BLaER1 (cell line): ENCODE results near the gene CD36.

Source experiments
- H3K27ac ChIP-seq: shearing (Covaris generic); formaldehyde crosslinking; 2 replicates; pipeline ENCODE4 v1.8.1; 2022
- H3K27me3 ChIP-seq: shearing (Covaris generic); formaldehyde crosslinking; 2 replicates; pipeline ENCODE4 v1.8.1; 2022
- H3K36me3 ChIP-seq: shearing (Covaris generic); formaldehyde crosslinking; 2 replicates; pipeline ENCODE4 v1.8.1; 2022
- H3K4me1 ChIP-seq: shearing (Covaris generic); formaldehyde crosslinking; 2 replicates; pipeline ENCODE4 v1.8.1; 2022
- H3K4me2 ChIP-seq: shearing (Covaris generic); formaldehyde crosslinking; 2 replicates; pipeline ENCODE4 v1.8.1; 2022
- H3K4me3 ChIP-seq: shearing (Covaris generic); formaldehyde crosslinking; 2 replicates; pipeline ENCODE4 v1.8.1; 2022
- H3K9ac ChIP-seq: shearing (Covaris generic); formaldehyde crosslinking; 2 replicates; pipeline ENCODE4 v1.8.1; 2022
- H3K9me3 ChIP-seq: shearing (Covaris generic); formaldehyde crosslinking; 2 replicates; pipeline ENCODE4 v1.8.1; 2022
- H4K20me1 ChIP-seq: shearing (Covaris generic); formaldehyde crosslinking; 2 replicates; pipeline ENCODE4 v1.8.1; 2022
- Cebpa-rat ChIP-seq: shearing (Covaris generic); IDR thresholded peaks from 2 replicates; pipeline ENCODE4 v1.8.1; 2022

CD36 gene

DNA sequence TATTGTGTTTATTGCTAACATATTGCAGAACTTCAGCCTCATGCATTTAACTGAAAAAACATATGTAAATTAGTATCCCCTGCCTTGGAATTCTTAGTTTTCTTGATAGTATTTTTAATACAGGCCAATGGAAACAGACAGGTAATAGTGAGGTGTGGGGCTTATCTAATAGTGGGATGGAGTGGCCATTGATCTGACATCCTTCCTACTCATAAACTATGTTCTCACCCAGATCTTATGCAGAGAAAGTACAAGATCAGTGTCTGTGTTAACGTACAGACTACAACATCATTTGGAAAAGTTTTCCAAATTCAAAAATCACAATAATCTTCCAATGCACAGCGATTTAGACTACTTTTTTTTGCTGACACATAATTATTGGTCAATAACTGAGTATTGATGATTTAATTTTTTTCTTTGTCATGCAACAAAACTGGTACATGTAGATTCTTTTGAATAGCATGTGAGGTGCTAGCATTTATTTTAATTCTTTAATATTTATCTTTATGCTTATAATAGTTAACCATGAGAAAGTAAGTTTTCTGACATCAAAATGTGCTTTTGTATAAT lies 9.7 kb downstream of the CD36 start:
- Histone ChIP-seq H3K27ac (no peak overlapping the region), H3K36me3 (no peaks in the 10 kb centered on the region), H3K4me3 (no peak overlapping the region), H3K4me1 (no peaks in the 10 kb centered on the region), H4K20me1 (no peaks in the 10 kb centered on the region), H3K4me2 (no peak overlapping the region), H3K9me3 (no peaks in the 10 kb centered on the region), H3K9ac (no peak overlapping the region), H3K27me3 (no peaks in the 10 kb centered on the region)
- TF ChIP-seq Cebpa-rat, result no peak

GRCh38 chr7:80649011-80649410 lies 10.6 kb downstream of the CD36 start:
- H3K36me3 ChIP-seq, result no peaks in the 10 kb centered on the region
- no peak overlapping the region for H3K4me3 ChIP-seq
- no peak for TF ChIP-seq Cebpa-rat
- H3K9ac ChIP-seq, result no peak overlapping the region
- no peaks in the 10 kb centered on the region for H3K4me1 ChIP-seq
- no peak overlapping the region for H3K27ac ChIP-seq
- no peak overlapping the region for H3K4me2 ChIP-seq
- H4K20me1 ChIP-seq, result no peaks in the 10 kb centered on the region
- no peaks in the 10 kb centered on the region for H3K9me3 ChIP-seq
- H3K27me3 ChIP-seq, result no peaks in the 10 kb centered on the region

GRCh38 chr7:80650030-80650429 lies 11.6 kb downstream of the CD36 start:
- Histone ChIP-seq H3K36me3 (no peaks in the 10 kb centered on the region), H3K4me3 (no peak overlapping the region), H4K20me1 (no peaks in the 10 kb centered on the region), H3K4me2 (no peak overlapping the region), H3K4me1 (no peaks in the 10 kb centered on the region), H3K9me3 (no peaks in the 10 kb centered on the region), H3K9ac (no peak overlapping the region), H3K27me3 (no peaks in the 10 kb centered on the region), H3K27ac (no peak overlapping the region)
- TF ChIP-seq Cebpa-rat, result no peak

- H3K27ac ChIP-seq, result no peak overlapping the region
- H3K9ac ChIP-seq, result no peak overlapping the region
- H3K9me3 ChIP-seq, result no peaks in the 10 kb centered on the region
- H3K36me3 ChIP-seq, result no peaks in the 10 kb centered on the region
- no peak for TF ChIP-seq Cebpa-rat
- no peaks in the 10 kb centered on the region for H3K27me3 ChIP-seq
- no peaks in the 10 kb centered on the region for H3K4me1 ChIP-seq
- no peaks in the 10 kb centered on the region for H4K20me1 ChIP-seq
- no peak overlapping the region for H3K4me3 ChIP-seq
- no peak overlapping the region for H3K4me2 ChIP-seq
Measured at GRCh38 chr7:80651471-80651870, 13.0 kb downstream of the CD36 start.

GRCh38 chr7:80653244-80653643 lies 14.8 kb downstream of the CD36 start:
- no peaks in the 10 kb centered on the region for H4K20me1 ChIP-seq
- no peak overlapping the region for H3K4me2 ChIP-seq
- H3K27me3 ChIP-seq, result no peaks in the 10 kb centered on the region
- no peak overlapping the region for H3K9ac ChIP-seq
- no peak overlapping the region for H3K4me3 ChIP-seq
- H3K27ac ChIP-seq, result no peak overlapping the region
- no peaks in the 10 kb centered on the region for H3K9me3 ChIP-seq
- TF ChIP-seq Cebpa-rat, result no peak
- H3K36me3 ChIP-seq, result no peaks in the 10 kb centered on the region
- H3K4me1 ChIP-seq, result no peaks in the 10 kb centered on the region

GRCh38 chr7:80654887-80655340 lies 16.5 kb downstream of the CD36 start:
- Histone ChIP-seq H3K9ac (no peak overlapping the region), H4K20me1 (no peaks in the 10 kb centered on the region), H3K4me3 (no peak overlapping the region), H3K36me3 (no peaks in the 10 kb centered on the region), H3K4me1 (no peaks in the 10 kb centered on the region), H3K27me3 (no peaks in the 10 kb centered on the region), H3K27ac (no peak overlapping the region), H3K9me3 (no peaks in the 10 kb centered on the region), H3K4me2 (no peak overlapping the region)
- TF ChIP-seq Cebpa-rat, result no peak

DNA sequence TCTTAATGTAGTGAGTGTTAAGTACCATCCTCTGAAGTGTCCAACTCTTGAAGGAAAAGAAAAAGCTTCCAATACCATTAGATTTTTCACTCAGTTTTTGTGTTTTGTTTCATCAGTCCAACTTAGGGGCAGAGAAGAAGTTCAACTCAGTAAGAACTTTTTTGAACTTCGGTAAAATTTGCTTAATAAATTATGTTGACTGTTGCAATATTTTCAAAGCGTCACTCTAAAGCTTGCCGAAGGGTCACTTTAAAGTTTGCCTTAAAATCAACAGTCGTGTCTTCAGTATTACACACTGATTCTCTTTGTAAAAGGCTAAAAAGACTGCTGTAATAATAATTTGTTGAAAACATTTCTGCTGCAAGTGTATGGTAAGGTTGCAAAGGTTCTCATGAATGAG lies 17.6 kb downstream of the CD36 start:
- no peak overlapping the region for H3K27ac ChIP-seq
- H3K27me3 ChIP-seq, result no peaks in the 10 kb centered on the region
- TF ChIP-seq Cebpa-rat, result no peak
- no peaks in the 10 kb centered on the region for H3K4me1 ChIP-seq
- H3K9me3 ChIP-seq, result no peaks in the 10 kb centered on the region
- no peaks in the 10 kb centered on the region for H4K20me1 ChIP-seq
- H3K4me2 ChIP-seq, result no peak overlapping the region
- H3K36me3 ChIP-seq, result no peaks in the 10 kb centered on the region
- H3K4me3 ChIP-seq, result no peak overlapping the region
- no peak overlapping the region for H3K9ac ChIP-seq

DNA sequence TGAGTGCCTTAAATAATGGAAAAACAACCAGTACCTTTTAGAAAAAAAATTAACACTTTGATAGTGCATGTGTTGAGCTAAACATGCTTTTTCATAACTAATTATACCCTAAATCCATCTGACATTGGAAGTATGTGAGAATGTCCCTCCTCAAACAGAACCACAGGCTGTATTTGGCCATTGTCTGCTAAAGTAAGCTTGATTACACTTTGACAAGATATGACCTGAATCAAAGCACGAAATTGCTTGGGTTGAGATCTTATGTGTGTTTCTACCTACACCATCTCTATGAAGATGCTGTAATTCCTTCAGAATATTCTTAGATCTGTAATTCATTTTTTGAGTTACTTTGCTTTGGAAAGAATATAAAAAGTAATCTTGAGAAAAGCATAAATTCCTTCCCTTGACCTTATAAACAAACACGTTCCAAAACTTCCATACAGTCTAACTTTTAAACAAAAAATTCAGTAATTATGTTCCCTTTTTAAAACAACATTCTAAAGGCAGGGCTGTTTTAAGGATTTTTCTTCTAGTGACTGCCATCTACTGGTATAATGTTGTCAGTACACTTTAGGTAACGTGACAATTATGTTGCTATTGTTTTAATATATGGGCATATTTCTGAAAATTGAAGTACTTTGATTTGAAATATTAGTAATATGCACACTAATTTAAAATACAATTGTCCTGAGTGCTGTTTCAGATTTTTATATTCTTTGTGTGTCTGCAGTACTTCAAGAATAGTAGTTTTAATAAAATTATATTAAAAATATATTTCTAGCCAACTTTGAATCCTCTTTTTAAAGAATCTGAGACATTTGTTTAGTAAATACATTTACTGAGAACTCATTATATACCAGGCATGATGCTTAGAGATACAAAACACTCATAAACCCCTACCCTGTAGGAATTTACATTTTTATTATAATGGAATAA lies 20.9 kb downstream of the CD36 start:
- no peaks in the 10 kb centered on the region for H3K4me1 ChIP-seq
- H3K27ac ChIP-seq, result no peak overlapping the region
- TF ChIP-seq Cebpa-rat, result no peak
- H3K36me3 ChIP-seq, result no peaks in the 10 kb centered on the region
- H4K20me1 ChIP-seq, result no peaks in the 10 kb centered on the region
- no peaks in the 10 kb centered on the region for H3K9me3 ChIP-seq
- no peak overlapping the region for H3K9ac ChIP-seq
- no peak overlapping the region for H3K4me2 ChIP-seq
- no peak overlapping the region for H3K4me3 ChIP-seq
- no peaks in the 10 kb centered on the region for H3K27me3 ChIP-seq

DNA sequence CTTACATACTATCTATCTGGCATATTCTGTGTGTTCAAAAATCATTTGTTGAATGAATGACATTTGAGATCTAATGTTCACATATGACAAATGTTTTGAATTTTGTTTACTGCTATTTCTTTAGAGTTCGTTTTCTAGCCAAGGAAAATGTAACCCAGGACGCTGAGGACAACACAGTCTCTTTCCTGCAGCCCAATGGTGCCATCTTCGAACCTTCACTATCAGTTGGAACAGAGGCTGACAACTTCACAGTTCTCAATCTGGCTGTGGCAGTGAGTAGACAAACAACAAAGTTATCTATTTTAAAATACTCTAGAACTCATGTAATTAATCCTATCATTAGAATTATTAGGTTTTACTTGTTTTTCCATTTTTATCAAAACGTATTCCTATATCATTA lies 22.5 kb downstream of the CD36 start:
- Histone ChIP-seq H4K20me1 (no peaks in the 10 kb centered on the region), H3K9me3 (no peaks in the 10 kb centered on the region), H3K36me3 (no peaks in the 10 kb centered on the region), H3K4me3 (no peak overlapping the region), H3K4me2 (no peak overlapping the region), H3K27me3 (no peaks in the 10 kb centered on the region), H3K4me1 (no peaks in the 10 kb centered on the region), H3K27ac (no peak overlapping the region), H3K9ac (no peak overlapping the region)
- TF ChIP-seq Cebpa-rat, result no peak

- no peak overlapping the region for H3K27ac ChIP-seq
- H3K9ac ChIP-seq, result no peak overlapping the region
- H3K9me3 ChIP-seq, result no peaks in the 10 kb centered on the region
- no peaks in the 10 kb centered on the region for H3K36me3 ChIP-seq
- TF ChIP-seq Cebpa-rat, result no peak
- no peak overlapping the region for H3K4me3 ChIP-seq
- no peaks in the 10 kb centered on the region for H4K20me1 ChIP-seq
- no peaks in the 10 kb centered on the region for H3K27me3 ChIP-seq
- no peaks in the 10 kb centered on the region for H3K4me1 ChIP-seq
- no peak overlapping the region for H3K4me2 ChIP-seq
Measured at GRCh38 chr7:80661729-80662128, 23.3 kb downstream of the CD36 start.
